ENCODE data around the gene SETBP1.

GRCh38 chr18:44924785-44925499 is 244.3 kb downstream of the SETBP1 start:
- TF ChIP-seq CTCF (conservative IDR thresholded peaks at IDR 0.05; ENCODE audit: low read depth, low read length) (no peak), EZH2 (IDR thresholded peaks at IDR 0.05; ENCODE audit: borderline replicate concordance, low read depth, low read length, poor library complexity, severe bottlenecking) (no peak)
